ENCODE measurements around the gene STRADA.

STRADA gene

GRCh38 chr17:63682441-63682840, 59.2 kb downstream of the STRADA start:
- no peak for DNase-seq

GRCh38 chr17:63681530-63681929, 60.1 kb downstream of the STRADA start:
- no peak for DNase-seq

- no peak for DNase-seq
Observed at GRCh38 chr17:63680700-63681099, 60.9 kb downstream of the STRADA start.

GRCh38 chr17:63679214-63679613, 62.4 kb downstream of the STRADA start:
- DNase-seq: no peak

GRCh38 chr17:63676584-63676983, 65.0 kb downstream of the STRADA start:
- no peak for DNase-seq

GRCh38 chr17:63675607-63676546, 65.7 kb downstream of the STRADA start:
- DNase-seq: peak; percentile 61

- peak; percentile 29 for DNase-seq
Observed at GRCh38 chr17:63675231-63675606, 66.4 kb downstream of the STRADA start.

- DNase-seq: no peak
Observed at GRCh38 chr17:63672856-63673255, 68.7 kb downstream of the STRADA start.

- peak; percentile 87 for DNase-seq
Observed at GRCh38 chr17:63665527-63666214, 75.9 kb downstream of the STRADA start.

- no peak for DNase-seq
Observed at GRCh38 chr17:63659850-63660249, 81.7 kb downstream of the STRADA start.

GRCh38 chr17:63658366-63658765, 83.2 kb downstream of the STRADA start:
- no peak for DNase-seq

GRCh38 chr17:63657786-63658185, 83.8 kb downstream of the STRADA start:
- DNase-seq: no peak

GRCh38 chr17:63653050-63653449, 88.5 kb downstream of the STRADA start:
- DNase-seq: no peak
